HuH-7.5 (cell line): ENCODE results near the gene ERBB4.
"Not testable (repeated sequence)": the region's sequence is repeated elsewhere in the genome, so short reads cannot be mapped to it uniquely, and the experiment has no call there.

ENCODE experiments used
- DNase-seq: peaks from one replicate; pipeline ENCODE4 v3.0.0; 2011; ENCODE audit warnings: low spot score

Gene ERBB4

DNA sequence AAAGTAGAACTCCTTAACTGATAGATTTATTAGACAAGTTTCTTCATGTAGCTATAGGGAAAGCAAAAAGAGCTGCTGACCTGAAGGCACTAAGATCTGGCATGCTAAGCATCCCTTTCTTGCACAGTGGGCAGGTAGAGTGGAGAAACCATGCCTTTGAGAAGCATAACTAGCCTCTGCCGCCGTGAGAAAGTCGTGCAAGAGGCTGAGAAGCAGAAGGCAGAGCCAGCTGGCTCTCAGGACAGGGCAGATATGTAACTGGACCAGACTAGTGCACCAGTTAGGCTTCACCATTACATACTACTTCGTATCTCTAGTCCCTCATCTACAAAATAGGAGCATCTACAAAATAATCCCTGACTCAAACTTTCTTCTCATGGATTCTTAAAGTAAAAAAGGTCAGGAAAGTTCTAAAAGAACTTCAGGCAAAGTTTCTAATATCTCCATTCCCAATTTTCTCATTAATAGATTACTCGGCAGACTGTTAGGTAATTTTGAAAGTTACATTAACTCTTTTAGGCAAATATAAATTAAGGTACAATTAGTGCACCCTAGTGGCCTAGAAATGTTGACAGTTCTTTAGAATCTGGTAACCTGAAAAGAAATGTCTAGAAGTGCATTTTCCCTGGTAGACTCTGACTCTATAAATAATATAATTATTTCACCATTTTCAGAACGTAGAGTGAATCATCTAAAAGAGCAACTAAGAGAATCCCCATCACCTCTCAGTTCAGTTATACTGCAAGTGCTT lies 10.3 kb downstream of the ERBB4 start:
- DNase-seq = no peak

DNA sequence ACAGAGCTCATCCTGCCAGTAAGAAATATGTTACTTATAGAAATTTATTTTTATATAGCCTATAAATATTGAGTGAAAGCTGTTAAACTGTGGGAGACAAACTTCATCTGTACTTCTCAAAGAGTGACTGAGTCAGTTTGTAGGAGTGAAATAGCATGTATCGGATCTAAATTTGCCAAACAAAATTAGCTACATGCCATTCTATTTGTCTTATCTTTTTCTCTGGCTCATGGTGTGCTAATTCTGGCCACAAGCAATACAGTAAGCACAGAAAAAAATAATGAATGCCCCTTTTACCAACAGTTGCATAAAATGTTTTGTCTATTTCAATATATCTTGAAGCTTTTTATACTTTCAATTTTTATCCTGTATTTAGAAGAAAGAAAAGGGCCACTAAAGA lies 12.5 kb downstream of the ERBB4 start:
- no peak for DNase-seq

DNA sequence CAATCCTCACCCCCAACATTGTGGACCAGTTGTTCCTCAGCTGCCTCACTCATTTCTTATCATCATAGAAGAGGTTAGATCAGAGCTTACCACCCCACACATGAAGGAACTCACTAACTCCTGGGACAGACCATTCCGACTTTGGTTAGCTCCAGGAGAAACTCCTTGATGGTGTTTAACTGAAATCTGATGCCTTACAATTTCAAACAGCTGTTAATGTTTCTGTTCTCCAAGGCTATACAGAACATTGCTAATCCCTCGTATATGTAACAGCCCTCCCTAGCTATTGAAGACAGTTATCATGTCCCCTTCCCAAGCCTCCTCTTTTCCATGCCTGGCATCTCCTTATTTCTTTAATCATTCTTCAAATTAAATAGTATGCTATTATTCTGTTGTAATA lies 14.8 kb downstream of the ERBB4 start:
- no peak for DNase-seq

DNA sequence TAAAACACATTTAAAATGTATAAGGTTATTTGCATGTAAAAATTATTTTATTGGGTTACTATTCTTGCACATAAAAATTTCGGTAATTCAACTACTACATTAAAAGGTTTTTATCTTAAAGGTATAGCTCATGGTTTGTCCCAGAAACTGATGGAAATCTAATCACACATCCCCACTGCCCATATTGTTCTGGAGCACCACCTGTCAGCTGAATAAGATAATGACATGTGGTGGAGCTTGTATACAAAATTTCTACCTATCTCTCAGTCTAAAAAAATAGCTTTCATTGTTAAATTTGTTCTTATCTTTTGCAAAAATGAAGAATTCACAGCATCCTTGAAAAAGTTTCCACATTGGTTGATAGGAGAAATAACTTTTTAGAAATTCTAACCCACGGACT lies 18.3 kb downstream of the ERBB4 start:
- DNase-seq = no peak

DNA sequence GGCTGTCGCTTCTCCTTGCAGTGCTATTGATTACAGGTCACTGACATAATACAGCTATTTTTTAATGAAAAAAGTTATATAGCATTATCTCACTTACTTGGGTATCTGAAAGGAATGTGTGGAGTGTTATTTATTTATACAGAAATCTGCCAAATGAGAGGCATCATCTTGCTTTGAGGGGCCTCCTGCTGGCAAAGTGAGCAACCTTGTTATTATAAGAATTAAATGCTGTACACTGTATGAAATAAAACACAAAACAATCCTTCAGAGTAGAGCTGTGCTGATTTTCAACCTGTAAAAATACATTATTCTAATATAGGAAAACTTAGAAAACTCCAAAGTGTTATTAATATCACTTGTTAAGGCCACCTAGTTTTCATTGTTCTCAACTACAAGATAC lies 20.9 kb downstream of the ERBB4 start:
- no peak for DNase-seq

DNA sequence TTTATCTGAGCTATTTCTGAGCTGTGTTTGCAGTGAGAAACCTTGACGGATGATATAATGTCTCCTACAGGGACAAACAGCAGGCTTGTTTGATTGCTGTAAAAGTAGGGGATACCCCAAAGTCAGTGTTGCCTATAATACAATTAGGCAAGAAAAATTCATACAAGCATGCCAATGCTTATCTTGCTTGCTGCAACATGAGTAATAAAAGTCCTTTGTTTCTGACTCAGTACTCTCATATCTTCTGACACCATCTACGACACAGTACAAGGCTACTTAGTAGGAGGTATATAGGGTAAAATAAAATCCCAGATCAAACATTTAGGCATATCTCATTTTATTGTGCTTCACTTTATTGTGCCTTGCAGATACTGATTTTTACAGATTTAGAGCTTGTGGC lies 33.0 kb downstream of the ERBB4 start:
- no peak for DNase-seq

DNA sequence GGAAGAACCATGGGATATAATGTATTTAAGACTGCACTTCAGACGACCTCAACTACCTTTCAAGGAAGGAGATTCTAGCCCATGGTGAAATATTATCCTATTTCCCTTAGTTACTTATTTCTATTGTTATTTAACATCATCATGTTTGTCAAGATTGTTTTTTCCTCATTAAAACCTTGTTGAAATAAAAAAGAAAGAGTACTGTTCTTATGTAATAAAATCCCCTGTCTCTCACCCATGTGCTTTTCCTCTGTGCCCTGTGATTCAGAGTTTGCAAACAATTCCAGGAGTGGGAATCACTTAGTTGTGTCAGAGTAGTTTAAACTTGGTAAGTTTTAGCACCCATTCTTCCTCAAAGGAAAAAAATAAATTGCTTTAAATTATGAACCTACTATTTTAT lies 43.6 kb downstream of the ERBB4 start:
- no peak for DNase-seq

DNA sequence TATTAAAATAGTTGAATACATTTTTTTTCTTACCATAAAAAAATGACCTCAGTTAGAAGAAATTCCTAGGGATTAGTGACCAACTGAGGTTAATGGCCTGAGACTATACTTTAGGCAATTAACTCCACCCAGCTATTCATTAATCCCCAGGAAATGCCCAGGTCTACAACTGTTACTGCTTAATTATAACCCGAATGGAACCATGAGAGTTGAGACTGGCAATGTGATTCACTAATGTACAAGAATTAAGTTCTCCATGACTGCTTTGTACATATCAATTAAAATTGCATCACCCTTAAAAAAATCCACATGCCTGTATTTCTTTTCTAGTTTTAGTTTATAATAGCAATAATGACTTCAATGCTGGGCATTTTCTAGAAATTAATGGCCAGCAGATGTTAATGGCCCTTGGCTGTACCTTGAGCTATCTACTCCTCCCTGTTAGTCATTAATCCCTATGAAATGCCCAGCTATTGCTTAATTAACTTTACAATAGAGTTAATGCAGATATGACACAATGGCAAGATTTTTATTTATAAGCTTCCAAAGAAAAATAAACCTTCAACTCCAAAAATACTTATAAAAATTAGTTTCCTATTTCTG lies 44.1 kb downstream of the ERBB4 start:
- no peak for DNase-seq

DNA sequence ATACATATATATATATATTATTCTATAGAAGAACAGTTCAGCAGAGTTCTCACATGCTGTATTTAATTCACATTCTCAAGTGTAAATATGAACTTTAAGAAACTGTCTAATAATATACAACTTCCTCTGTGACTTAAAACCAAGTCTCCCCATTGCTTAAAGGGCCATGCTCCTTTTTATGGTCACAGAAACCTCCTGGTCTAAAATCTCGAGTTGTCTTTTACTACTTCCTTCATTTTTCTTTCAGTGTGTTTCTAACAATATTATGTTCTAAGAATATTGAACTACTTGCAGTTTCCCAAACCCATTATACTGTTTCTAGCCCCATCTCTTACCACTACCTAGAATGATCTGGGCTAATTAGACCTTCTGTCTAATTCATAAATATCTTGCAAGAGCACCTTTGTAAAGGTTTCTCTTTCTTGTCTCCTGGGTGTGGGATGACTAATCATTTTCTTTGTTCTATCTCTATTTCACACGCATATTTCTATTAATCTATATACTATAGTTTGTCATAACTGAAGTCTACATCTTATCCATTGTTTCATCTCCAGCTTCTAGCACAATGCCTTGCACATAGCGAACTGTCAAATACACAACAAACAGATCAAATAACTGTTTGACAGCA lies 48.8 kb downstream of the ERBB4 start:
- DNase-seq = no peak

DNA sequence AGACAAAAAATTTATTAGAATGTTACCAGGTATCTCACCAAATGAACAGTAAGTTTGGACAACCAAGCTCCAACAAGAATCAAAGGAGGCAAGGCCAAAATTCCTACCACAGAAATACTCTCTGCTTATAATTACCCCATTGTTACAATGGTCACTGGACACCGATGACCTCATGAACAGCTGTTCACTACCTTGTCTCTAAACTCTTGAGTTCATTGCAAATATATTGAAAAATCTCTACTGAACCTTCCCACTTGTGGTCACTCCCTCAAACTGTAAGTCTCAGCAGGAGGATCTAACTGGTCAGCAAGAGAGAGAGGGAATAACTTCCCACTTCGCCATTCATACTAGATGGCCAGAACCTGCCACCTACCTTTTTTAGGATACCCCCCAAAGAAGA lies 50.0 kb downstream of the ERBB4 start:
- DNase-seq = no peak

DNA sequence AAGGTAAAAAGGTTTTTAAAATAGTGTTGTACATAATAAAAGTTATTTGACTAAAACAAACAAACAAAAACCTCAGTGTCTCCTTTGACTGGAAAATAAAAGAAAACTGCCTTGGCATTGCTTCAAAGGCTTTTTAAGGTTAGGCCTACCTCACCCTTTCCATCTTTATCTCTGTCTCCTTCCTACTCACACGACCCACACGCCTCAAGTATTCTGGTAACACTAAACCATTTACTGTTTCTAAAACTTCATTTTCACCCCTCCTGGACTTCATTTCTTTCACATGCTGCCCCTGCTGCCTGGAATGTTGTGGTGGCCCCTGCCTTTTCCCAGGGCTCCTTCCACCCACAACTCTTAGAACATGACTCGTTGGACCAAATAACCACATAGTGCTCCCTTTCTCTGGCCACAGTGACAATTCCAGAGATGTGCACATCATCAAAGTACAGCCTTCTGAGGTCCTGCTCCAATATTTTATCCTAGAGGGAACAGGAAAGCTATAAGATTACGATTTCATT lies 54.0 kb downstream of the ERBB4 start:
- no peak for DNase-seq

DNA sequence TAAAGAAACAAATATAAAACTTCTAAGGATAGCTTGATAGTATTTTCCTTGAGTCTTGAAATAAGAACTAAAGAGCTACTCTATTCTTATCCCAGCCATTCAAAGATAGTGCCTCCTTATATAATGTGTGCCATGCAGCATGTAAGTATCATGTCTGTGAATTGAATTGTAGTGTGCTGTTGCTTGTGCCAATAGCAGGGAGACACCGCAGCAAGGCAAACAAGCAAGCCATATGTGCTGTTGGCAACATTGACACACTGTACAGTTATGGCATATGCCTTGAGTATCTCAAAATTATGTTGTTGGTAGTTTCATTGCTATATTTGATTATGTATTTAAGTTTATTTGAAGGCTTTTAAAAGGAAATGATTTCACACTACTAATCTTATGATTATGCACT lies 58.2 kb downstream of the ERBB4 start:
- no peak for DNase-seq

DNA sequence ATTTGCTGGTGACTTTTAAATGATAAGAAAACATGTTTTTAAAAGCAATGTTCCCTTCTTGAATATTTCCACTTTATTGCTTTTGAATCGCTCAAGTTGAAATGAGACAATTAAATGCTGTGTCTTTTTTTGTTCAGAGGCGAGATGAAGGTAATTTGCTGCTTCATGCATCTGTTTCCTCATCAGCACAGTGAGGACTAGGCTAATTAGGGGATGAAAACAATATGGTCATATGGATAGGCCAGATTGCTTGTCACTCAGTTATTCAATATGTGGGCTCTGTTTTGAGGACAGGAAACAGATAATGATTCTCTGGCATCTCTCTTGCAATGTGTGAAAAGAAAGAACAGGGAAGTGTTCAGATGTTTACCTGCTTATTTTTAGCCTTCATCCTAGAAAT lies 61.0 kb downstream of the ERBB4 start:
- no peak for DNase-seq

DNA sequence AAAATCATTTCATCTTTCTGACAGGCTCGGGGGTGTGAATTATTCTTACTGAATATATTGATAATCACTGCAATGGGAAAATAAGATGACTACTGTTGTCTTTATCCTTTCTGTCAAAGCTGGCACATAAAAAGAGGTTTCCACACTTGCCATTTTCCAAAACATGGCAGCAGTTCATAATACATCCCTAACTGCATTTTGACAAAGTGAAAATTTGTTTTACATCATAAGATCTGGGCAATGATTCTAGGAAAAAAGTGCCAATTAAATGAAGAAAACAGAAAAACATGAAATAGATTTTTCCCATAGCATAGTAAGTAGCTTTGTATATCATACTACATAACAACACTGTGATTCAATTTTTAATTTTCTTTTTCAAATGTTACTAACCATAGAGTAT lies 65.4 kb downstream of the ERBB4 start:
- DNase-seq = no peak

DNA sequence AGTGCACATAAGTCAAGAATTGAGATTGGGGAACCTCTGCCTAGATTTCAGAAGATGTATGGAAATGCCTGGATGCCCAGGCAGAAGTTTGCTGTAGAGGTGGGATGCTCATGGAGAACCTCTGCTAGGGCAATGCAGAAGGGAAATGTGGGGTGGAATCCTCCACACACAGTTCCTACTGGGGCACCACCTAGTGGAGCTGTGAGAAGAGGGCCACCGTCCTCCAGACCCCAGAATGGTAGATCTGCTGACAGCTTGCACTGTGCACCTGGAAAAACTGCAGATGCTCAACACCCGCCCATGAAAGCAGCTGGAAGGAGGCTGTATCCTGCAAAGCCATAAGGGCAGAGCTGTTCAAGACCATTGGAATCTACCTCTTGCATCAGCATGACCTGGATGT lies 71.1 kb downstream of the ERBB4 start:
- not testable (repeated sequence) for DNase-seq

DNA sequence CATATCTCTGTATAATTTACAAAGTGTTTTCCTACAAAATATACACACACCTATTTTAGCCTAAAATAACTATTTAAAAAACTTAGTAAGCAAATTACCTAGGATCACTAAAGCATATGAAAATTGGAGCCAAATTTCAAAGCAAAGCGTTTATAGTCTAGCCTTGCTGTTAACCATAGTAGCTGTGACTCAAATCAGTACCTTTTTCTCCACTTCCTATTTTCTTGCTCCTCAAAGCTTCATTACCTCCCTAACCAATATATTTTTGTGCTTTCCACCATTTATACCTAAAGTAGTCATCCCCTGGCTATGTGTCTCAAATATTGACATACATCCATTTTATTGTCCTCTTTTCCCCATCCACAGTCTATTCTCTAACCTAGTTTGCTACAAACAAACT lies 73.1 kb downstream of the ERBB4 start:
- DNase-seq = no peak

DNA sequence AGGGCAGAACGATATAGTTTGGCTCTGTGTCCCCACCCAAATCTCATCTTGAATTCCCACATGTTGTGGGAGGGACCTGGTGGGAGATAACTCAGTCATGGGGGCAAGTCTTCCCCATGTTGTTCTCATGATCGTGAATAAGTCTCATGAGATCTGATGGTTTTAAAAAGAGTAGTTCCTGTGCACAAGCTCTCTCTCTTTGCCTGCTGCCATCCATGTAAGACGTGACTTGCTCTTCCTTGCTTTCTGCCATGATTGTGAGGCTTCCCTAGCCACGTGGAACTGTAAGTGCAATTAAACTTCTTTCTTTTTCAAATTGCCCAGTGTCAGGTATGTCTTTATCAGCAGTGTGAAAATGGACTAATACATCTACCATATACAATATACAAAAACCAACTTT lies 76.9 kb downstream of the ERBB4 start:
- DNase-seq = not testable (repeated sequence)

DNA sequence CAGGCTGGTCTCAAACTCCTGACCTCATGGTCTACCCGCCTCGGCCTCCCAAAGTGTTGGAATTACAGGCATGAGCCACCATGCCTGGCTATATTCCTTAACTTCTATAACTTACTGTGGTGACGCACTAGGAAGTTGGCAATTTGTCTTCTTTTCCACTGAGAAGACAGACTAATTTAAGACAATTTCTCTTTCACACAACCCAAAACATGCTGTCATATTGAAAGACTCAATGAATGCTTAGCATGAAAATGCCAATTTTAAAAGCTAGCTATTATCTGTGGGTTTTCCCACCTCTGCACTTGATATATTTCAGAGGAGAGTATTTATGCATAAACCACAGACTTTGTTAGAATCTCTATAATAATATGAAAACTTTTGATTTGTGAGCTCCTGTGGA lies 84.5 kb downstream of the ERBB4 start:
- DNase-seq = no peak

DNA sequence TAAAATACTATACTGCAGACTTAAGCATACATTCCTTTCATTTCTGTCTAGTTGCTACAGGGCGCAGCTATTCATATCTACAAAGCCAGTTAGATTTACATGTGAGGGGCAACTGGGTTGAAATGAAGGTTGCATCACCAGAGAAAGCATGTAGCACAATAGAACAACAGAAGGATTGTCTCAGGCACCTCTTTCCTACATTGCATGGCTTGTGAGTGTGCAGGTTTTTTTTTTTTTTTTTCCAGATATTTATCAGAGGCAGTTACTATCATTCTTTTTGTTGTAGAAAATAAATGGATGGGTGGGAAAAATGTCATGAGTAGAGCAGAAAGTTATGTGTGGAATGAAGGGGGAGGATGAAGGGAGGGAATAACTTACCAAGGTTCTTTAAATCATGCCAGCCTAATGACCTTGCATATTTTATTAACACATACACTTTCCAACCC lies 86.8 kb downstream of the ERBB4 start:
- peak; percentile 8 for DNase-seq

DNA sequence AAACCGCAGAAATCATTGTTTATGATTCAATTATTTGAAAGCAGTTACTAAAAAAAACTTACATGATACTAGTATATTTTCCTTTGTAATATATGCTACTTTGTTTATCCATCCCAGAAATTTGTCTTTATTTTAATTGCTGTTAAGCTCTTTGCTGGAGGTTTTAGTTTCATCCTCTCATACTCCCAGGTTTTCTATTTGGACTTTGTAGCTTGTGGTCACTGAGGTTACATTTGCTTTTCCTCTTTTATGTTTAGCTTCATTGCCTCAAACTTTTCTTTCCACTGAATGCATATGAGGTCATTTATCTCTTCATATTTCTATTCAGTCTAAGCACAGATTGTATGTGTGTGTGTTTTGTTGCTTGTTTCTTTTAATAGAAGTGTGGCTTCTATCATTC lies 89.9 kb downstream of the ERBB4 start:
- no peak for DNase-seq

DNA sequence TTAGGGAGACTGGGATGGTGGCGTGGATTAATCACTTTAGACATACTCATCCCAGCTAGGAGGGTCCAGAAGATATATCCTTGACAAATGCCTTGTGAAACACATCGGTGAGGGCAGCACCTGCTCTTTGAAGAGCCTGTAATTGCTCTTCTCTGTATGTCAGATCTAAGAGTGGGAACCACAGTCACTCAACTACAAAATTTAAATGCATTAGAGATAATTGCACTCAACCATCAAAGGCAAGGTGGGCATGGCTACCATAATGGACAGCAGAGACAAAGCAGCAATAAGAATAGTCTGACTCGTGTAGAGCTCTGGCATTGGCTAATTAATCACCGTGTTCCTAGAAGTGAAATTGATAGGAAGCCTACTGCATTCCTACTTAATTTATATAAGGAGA lies 96.8 kb downstream of the ERBB4 start:
- no peak for DNase-seq

DNA sequence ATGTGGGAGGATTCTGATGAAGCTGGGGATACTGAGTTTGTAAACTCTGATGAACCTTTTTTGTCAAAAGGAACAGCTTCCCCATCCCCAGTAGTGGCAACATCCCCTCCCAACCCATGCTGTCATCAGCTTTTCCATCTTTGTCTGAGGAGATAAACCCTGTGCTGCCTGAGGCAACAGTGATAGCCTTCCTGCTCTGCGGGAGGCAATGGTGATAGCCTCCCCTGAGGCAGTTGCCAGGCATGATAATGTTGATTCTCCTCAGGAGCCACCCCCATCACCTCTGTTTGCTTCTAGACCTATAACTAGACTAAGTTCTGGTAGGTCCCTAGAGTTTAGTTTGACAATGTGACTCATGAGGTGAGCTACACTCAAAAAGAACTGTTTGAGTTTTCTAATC lies 97.5 kb downstream of the ERBB4 start:
- DNase-seq = no peak

DNA sequence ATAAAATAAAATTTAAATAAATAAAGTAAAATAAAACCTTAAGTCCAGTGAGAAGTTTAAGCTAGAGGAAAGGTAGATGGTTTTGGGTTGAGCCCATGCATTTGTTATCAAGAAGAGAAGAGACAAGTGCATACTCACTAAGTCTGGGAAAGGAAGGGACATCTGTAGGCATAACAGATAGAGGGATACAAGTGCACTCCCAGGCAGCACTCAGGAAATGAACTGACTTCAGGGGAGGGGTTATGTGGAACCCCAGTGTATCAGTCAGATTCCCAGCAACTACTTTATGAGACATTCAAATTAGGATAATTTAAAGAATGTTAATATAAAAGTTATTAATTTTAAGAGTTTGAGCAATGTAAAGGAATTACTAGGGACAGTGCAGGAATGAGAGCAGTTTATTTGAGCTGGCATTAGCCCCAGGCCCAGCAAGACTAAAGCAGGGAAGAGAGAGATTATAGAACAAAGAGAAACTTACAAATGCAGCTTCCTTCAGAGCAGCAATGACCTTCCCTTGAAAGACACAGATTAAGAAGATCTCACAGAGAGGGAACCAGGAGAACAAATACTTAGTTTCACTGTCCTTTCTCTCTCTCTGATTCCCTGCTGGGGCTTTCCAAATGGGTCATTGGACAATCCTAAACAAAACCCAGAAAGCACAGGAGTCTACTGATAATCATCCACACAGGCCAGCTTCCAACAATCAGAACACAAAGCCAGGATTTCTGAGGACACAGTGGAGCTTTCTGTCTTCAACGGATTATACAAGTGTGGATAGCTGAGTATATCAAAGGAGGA lies 109.7 kb downstream of the ERBB4 start:
- DNase-seq = no peak
